Subcutaneous adipose tissue (tissue), 4 donors: ENCODE results near the gene STAMBPL1. TPM values are rescaled to one million over a fixed set of nuclear protein-coding genes. Genes with fewer than 3 reads are reported as not detected.

Source experiments
- CTCF ChIP-seq: fragments of 450-650 bp; IDR thresholded peaks from one replicate; pipeline ENCODE4 v1.5.1; 2016; ENCODE audit warnings: low read depth, mild to moderate bottlenecking, control low read depth, antibody characterized with exemption, moderate library complexity
- total RNA-seq, 4 donors: library from RNA; depleted of rRNA; stranded (reverse); fragments of >200 nt; gene quantifications; one replicate each; pipeline ENCODE4 v1.1.0, GENCODE V29; 2016

The STAMBPL1 gene
- total RNA-seq, 4 donors from 2014 or later = 7.5 to 31.3 (median 14.8) TPM

- no peak for TF ChIP-seq CTCF
These were observed 17.2 kb downstream of the STAMBPL1 start for GRCh38 chr10:88896994-88897853.

- no peak for TF ChIP-seq CTCF
These were observed 18.7 kb downstream of the STAMBPL1 start for GRCh38 chr10:88898727-88899126.

GRCh38 chr10:88899886-88900285 is 19.8 kb downstream of the STAMBPL1 start:
- TF ChIP-seq CTCF = no peak

GRCh38 chr10:88901206-88901983 is 21.4 kb downstream of the STAMBPL1 start:
- no peak for TF ChIP-seq CTCF

- TF ChIP-seq CTCF = no peak
These were observed 22.1 kb downstream of the STAMBPL1 start for GRCh38 chr10:88901984-88902789.

GRCh38 chr10:88903715-88904114 is 23.7 kb downstream of the STAMBPL1 start:
- TF ChIP-seq CTCF = no peak
